Neuronal stem cell (in vitro differentiated cells): Measurements from ENCODE around the gene COX4I2.

Experiments
- DNase-seq: peaks from one replicate; pipeline ENCODE4 v3.0.0-alpha.2; 2013; ENCODE audit warnings: low spot score
- H2AFZ ChIP-seq: one replicate; pipeline ENCODE4 v1.6.1; 2013; ENCODE audit warnings: mild to moderate bottlenecking, low read length, inconsistent platforms
- H2AK5ac ChIP-seq: 2 replicates; pipeline ENCODE4 v1.6.1; 2013; ENCODE audit warnings: low read depth, mild to moderate bottlenecking, inconsistent platforms, low read length, moderate library complexity, mixed read lengths
- H2BK120ac ChIP-seq: 2 replicates; pipeline ENCODE4 v1.6.1; 2013; ENCODE audit warnings: low read depth, mild to moderate bottlenecking, inconsistent platforms, low read length, moderate library complexity, mixed read lengths
- H2BK12ac ChIP-seq: one replicate; pipeline ENCODE4 v1.6.1; 2013; ENCODE audit warnings: low read length, inconsistent platforms
- H2BK15ac ChIP-seq: 2 replicates; pipeline ENCODE4 v1.6.1; 2013; ENCODE audit warnings: mild to moderate bottlenecking, low read length, inconsistent platforms, mixed read lengths
- H2BK5ac ChIP-seq: one replicate; pipeline ENCODE4 v1.6.1; 2013; ENCODE audit warnings: inconsistent platforms, mild to moderate bottlenecking, low read length, moderate library complexity
- H3K14ac ChIP-seq: one replicate; pipeline ENCODE4 v1.6.1; 2013; ENCODE audit warnings: low read length, inconsistent platforms
- H3K18ac ChIP-seq: 2 replicates; pipeline ENCODE4 v1.6.1; 2013; ENCODE audit warnings: low read length, inconsistent platforms
- H3K23ac ChIP-seq: 2 replicates; pipeline ENCODE4 v1.6.1; 2013; ENCODE audit warnings: low read depth, mild to moderate bottlenecking, mixed read lengths, low read length, inconsistent platforms; ENCODE audit not compliant: poor library complexity
- H3K27ac ChIP-seq: replicated peaks from 3 replicates; pipeline ENCODE4 v1.5.1; 2013; ENCODE audit warnings: low read length, inconsistent platforms
- H3K27me3 ChIP-seq, 3 experiments: 2 replicates each; pipeline ENCODE4 v1.6.1; 2013; ENCODE audit warnings: low read length in 3 of 3, mild to moderate bottlenecking in 2 of 3, inconsistent platforms in 1 of 3, low read depth in 1 of 3, mixed read lengths in 1 of 3, moderate library complexity in 1 of 3; ENCODE audit not compliant: control insufficient read depth in 3 of 3, insufficient read depth in 3 of 3
- H3K36me3 ChIP-seq, 2 donors: replicated peaks in 1 of 2; 2 replicates each; pipeline ENCODE4 v1.6.1; 2013; ENCODE audit warnings: low read length in 2 of 2; ENCODE audit not compliant: control insufficient read depth in 2 of 2, insufficient read depth in 2 of 2
- H3K4ac ChIP-seq: 2 replicates; pipeline ENCODE4 v1.6.1; 2013; ENCODE audit warnings: inconsistent platforms, mild to moderate bottlenecking, low read length, moderate library complexity
- H3K4me1 ChIP-seq, 2 donors: 1 replicate in 1 of 2; 2 replicates in 1 of 2; pipeline ENCODE4 v1.6.1; 2013; ENCODE audit warnings: low read length in 2 of 2, low read depth in 1 of 2; ENCODE audit not compliant: control insufficient read depth in 2 of 2, insufficient read depth in 1 of 2
- H3K4me2 ChIP-seq: one replicate; pipeline ENCODE4 v1.6.1; 2013; ENCODE audit warnings: mild to moderate bottlenecking, low read length, inconsistent platforms; ENCODE audit not compliant: insufficient read depth, poor library complexity, severe bottlenecking
- H3K4me3 ChIP-seq, 2 donors: 2 replicates each; pipeline ENCODE4 v1.5.1; 2013; ENCODE audit warnings: low read length in 2 of 2, mild to moderate bottlenecking in 2 of 2, inconsistent platforms in 1 of 2, moderate library complexity in 1 of 2
- H3K79me1 ChIP-seq: one replicate; pipeline ENCODE4 v1.6.1; 2013; ENCODE audit warnings: low read depth, mild to moderate bottlenecking, inconsistent platforms, low read length, moderate library complexity
- H3K9ac ChIP-seq: one replicate; pipeline ENCODE4 v1.6.1; 2013; ENCODE audit warnings: mild to moderate bottlenecking, low read depth, low read length, inconsistent platforms; ENCODE audit not compliant: poor library complexity
- H3K9me3 ChIP-seq, 2 donors: replicated peaks in 1 of 2; 2 replicates each; pipeline versions ENCODE3 to v1.6.1; 2013; ENCODE audit warnings: low read length in 2 of 2, mild to moderate bottlenecking in 2 of 2, inconsistent platforms in 1 of 2, low read depth in 1 of 2, mixed read lengths in 1 of 2, moderate library complexity in 1 of 2; ENCODE audit not compliant: control insufficient read depth in 2 of 2, insufficient read depth in 1 of 2
- H4K8ac ChIP-seq: one replicate; pipeline ENCODE4 v1.6.1; 2013; ENCODE audit warnings: low read depth, mild to moderate bottlenecking, inconsistent platforms, low read length, moderate library complexity
- H4K91ac ChIP-seq: one replicate; pipeline ENCODE4 v1.6.1; 2013; ENCODE audit warnings: low read length, low read depth, mild to moderate bottlenecking, inconsistent platforms; ENCODE audit not compliant: poor library complexity
- WGBS, 2 donors: extraction: QIAGEN DNeasy Blood & Tissue Kit; methylation state at CpG; one replicate each; pipeline ENCODE4 v1.1.7; 2013; ENCODE audit warnings: missing lambda C conversion rate in 2 of 2, mixed read lengths in 1 of 2; ENCODE audit not compliant: insufficient read length in 2 of 2, insufficient replicate concordance in 1 of 2; ENCODE audit errors: extremely low coverage in 2 of 2; 5-methylcytosine and 5-hydroxymethylcytosine counted together

COX4I2 gene

DNA sequence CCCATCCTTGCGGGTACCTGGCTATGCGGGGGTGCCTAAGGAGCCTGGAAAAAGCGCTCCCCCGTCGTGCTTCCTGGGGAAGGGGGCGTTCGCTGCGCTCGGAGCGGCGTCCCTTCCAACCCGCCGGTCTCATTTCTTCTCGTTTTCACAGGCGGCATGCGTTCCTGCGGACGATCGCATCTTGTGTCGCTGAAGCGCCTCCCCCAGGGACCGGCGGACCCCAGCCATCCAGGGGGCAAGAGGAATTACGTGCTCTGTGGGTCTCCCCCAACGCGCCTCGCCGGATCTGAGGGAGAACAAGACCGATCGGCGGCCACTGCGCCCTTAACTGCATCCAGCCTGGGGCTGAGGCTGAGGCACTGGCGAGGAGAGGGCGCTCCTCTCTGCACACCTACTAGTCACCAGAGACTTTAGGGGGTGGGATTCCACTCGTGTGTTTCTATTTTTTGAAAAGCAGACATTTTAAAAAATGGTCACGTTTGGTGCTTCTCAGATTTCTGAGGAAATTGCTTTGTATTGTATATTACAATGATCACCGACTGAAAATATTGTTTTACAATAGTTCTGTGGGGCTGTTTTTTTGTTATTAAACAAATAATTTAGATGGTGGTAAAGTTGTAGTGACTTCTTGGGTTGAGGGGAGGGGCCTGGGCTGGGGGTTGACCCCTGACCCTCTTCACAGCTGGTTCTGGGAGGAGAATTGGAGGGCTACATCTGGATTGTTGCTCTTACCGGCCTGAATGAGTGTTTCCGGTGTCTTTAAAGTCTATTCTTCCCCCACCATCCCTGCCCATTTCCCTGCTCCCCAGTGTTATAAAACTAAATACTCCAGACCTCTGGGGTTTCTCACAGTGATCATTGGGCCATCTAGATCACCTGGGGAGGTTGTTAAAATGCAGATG is 31.6 kb upstream of the COX4I2 start:
- H3K79me1 ChIP-seq = no peaks in the 10 kb centered on the region
- peak overlapping the region; percentile 90 for H2BK15ac ChIP-seq
- H2AK5ac ChIP-seq = peak overlapping the region; percentile 73
- H3K27me3 ChIP-seq = peaks cover 0 to 47% (median 13%) of the 10 kb centered on the region in 3 experiments
- H2BK12ac ChIP-seq = peak overlapping the region; percentile 11
- peak overlapping the region; percentile 62 to 98 for H3K4me3 ChIP-seq
- H3K9me3 ChIP-seq = no peaks in the 10 kb centered on the region
- no peak overlapping the region for H4K8ac ChIP-seq
- peak overlapping the region; percentile 98 for H3K23ac ChIP-seq
- no peak overlapping the region for H3K27ac ChIP-seq
- peaks cover 23 to 40% of the 10 kb centered on the region in 2 donors for H3K4me1 ChIP-seq
- no peak overlapping the region for H4K91ac ChIP-seq
- H3K4me2 ChIP-seq = peak overlapping the region; percentile 90
- H2BK5ac ChIP-seq = peak overlapping the region; percentile 88
- H3K36me3 ChIP-seq = peaks cover 0 to 1% of the 10 kb centered on the region in 2 donors
- peak overlapping the region; percentile 99 for H3K9ac ChIP-seq
- no peak overlapping the region for H3K14ac ChIP-seq
- H2BK120ac ChIP-seq = no peak overlapping the region
- no peak for DNase-seq
- H3K18ac ChIP-seq = peak overlapping the region; percentile 99
- no CpG with 5 or more reads among the region's 39 CpGs for WGBS, 2 donors
- H3K4ac ChIP-seq = no peak overlapping the region
- H2AFZ ChIP-seq = peak overlapping the region; percentile 88

DNA sequence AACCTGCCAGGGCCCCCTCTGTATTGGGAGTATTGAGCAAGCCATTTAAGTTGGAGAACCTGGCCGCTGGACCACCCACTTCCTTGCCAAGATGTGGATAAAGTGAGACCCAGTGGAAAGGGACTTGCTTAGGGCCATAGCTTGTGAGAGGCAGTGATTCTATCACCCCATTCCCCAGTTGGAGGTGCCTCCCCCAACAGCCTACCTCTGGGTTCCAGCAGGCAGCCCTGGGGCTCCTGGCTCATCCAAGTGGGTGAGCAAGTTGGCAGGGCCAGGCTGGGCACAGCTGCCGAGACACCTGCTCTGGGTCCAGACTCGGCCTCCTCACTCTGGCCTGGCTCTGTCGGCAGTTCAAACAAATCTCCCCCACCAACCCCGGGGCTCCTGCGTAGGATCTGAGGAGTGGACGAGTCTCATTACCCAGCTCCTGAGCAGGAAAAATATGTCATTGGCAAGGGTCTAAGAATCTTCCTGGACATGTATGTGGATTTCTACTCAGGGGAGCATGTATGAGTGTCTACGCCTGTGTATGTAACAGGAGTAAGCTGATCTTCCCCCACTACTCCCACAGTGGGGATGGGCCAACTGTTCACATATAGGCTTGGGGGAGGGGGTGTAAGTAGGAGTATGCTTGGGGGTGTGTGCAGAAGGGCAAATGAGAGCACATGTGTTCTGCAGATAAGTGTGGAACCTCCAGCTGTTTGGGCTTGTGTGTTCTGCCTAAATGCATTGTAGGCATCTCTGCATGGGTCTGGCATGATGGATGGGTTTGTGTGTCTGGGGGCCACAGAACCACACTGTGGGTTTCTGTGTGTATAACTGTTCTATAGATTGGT is 30.7 kb upstream of the COX4I2 start:
- Histone ChIP-seq H3K4ac (no peak overlapping the region), H3K23ac (peak overlapping the region; percentile 87), H3K27ac (no peak overlapping the region), H4K8ac (no peak overlapping the region), H3K4me1 (peaks cover 23 to 40% of the 10 kb centered on the region in 2 donors), H3K4me3 (peak overlapping the region in 1 of 2 donors; percentile 71), H2AFZ (no peak overlapping the region), H3K79me1 (no peaks in the 10 kb centered on the region), H4K91ac (no peak overlapping the region), H2BK12ac (no peak overlapping the region), H3K14ac (peak overlapping the region; percentile 27), H2AK5ac (peak overlapping the region; percentile 58), H3K9ac (peak overlapping the region; percentile 38), H2BK120ac (no peak overlapping the region), H3K18ac (peak overlapping the region; percentile 31), H3K4me2 (peak overlapping the region; percentile 90), H2BK15ac (peak overlapping the region; percentile 13), H3K9me3 (no peaks in the 10 kb centered on the region), H3K27me3 (peaks cover 0 to 47% (median 13%) of the 10 kb centered on the region in 3 experiments), H2BK5ac (no peak overlapping the region), H3K36me3 (peaks cover 0 to 1% of the 10 kb centered on the region in 2 donors)
- no CpG with 5 or more reads among the region's 8 CpGs for WGBS, 2 donors
- no peak for DNase-seq

DNA sequence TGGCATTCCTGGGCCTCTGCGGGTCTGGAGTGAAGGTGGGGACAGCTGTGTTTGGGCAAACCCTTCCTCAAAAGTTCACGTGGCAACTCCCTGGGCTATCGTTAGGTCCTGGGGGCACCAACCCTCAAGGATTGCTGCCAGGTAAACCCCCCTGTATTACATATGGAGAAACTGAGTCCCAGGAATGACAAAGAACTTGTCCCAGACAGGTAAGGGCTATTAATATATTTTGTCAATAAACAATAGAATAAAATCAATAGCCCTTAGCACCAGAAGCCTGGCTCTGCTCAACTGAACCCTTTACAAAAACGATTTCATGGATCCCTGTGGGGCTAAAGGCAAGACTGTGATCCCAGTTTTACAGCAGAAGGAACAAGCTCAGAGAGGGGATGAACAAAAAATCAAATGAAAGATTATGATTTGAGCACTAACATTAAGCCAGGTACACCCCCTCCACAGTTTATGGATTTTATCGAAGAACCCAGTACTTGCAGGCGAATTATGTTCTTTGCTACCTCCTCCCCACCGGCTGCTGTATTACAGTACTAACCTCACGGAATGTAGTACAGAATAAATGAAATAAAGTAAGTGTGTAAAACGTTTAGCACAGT is 30.0 kb upstream of the COX4I2 start:
- peak overlapping the region; percentile 90 for H3K4me2 ChIP-seq
- DNase-seq = no peak
- peak overlapping the region; percentile 86 for H2AFZ ChIP-seq
- no CpG with 5 or more reads among the region's 9 CpGs for WGBS, 2 donors
- H2BK12ac ChIP-seq = no peak overlapping the region
- H3K4me1 ChIP-seq = peaks cover 23 to 38% of the 10 kb centered on the region in 2 donors
- no peaks in the 10 kb centered on the region for H3K79me1 ChIP-seq
- H4K91ac ChIP-seq = no peak overlapping the region
- H3K27ac ChIP-seq = peak overlapping the region; percentile 55
- peak overlapping the region; percentile 34 for H3K9ac ChIP-seq
- no peak overlapping the region for H3K4ac ChIP-seq
- no peaks in the 10 kb centered on the region for H3K9me3 ChIP-seq
- H2AK5ac ChIP-seq = peak overlapping the region; percentile 58
- no peak overlapping the region for H3K4me3 ChIP-seq
- H3K27me3 ChIP-seq = peaks cover 0 to 47% (median 13%) of the 10 kb centered on the region in 3 experiments
- no peak overlapping the region for H2BK5ac ChIP-seq
- peak overlapping the region; percentile 1 for H3K18ac ChIP-seq
- H4K8ac ChIP-seq = no peak overlapping the region
- H2BK120ac ChIP-seq = peak overlapping the region; percentile 64
- H3K36me3 ChIP-seq = peaks cover 0 to 1% of the 10 kb centered on the region in 2 donors
- H3K14ac ChIP-seq = peak overlapping the region; percentile 27
- H2BK15ac ChIP-seq = peak overlapping the region; percentile 50
- H3K23ac ChIP-seq = peak overlapping the region; percentile 87
